ENCODE measurements around the gene SELENOF.

DNA sequence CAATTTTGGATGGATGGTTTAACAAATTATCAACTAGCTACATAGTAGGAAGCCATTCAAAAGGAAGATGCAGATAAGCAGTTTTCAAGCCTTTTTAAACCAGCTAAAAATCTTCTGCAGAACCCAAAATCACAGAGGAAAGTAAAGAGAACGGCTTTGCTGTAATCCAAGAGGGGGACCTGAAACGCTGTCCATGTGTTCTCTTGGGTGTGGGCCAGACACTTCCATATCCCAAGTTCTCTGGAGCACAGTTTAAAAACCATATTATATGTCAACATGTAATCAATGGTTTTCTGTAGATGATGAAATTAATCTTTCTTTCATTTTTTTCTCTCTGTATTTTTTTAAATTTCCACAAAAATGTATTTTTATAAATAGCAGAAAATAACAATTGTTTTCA, 90.5 kb downstream of the SELENOF start:
- no peak for TF ChIP-seq BHLHE40 (IDR thresholded peaks at IDR 0.05; ENCODE audit: borderline replicate concordance in 1 of 2, low read depth in 2 of 2, low read length in 1 of 2)
- TF ChIP-seq POLR2A (IDR thresholded peaks at IDR 0.05; ENCODE audit: low read depth, low read length), result no peak
